NT2/D1 (cell line): Measurements from ENCODE around the gene PALLD.

Source experiments
- SUZ12 ChIP-seq: IDR thresholded peaks from 2 replicates; pipeline ENCODE4 v1.6.1; 2011; ENCODE audit not compliant: insufficient read length, insufficient read depth; ENCODE audit errors: extremely low read depth
- YY1 ChIP-seq: IDR thresholded peaks from 2 replicates; pipeline ENCODE4 v1.6.1; 2011; ENCODE audit not compliant: insufficient read length, insufficient read depth
- ZNF274 ChIP-seq: IDR thresholded peaks from 2 replicates; pipeline ENCODE4 v1.6.1; 2011; ENCODE audit warnings: mild to moderate bottlenecking, low read depth, low read length

- no peak for TF ChIP-seq YY1
- TF ChIP-seq ZNF274: no peak
- TF ChIP-seq SUZ12: no peak
Measured at GRCh38 chr4:168863719-168864647, 367.1 kb downstream of the PALLD start.
